HG02571 (cell line): Measurements from ENCODE around the gene SH2D5.

ENCODE experiments used
- ATAC-seq: cut with Tn5 transposase; IDR thresholded peaks from one replicate; pipeline ENCODE4 v1.9.1; 2021; ENCODE audit warnings: mild to moderate bottlenecking, moderate library complexity; ENCODE audit not compliant: unreplicated experiment

Gene SH2D5

DNA sequence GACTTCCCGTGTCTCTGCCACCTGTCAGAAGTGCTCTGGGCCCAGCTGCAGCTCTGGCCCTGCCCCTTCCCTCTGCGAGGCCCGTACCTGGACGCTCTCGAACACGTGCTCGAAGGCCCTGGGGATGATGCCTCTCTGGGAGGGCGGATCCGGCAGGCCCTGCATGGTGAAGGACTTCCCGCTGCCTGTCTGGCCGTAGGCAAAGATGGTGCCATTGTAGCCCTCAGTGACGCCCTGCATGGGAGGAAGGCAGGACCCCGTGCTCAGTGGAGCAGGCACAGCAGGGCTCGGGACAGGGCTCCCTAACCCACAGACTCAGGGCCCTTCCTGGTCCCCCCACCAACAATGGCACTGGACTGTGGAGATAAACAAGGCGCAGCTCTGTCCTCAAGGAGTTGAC lies 17.1 kb downstream of the SH2D5 start:
- ATAC-seq: no peak

DNA sequence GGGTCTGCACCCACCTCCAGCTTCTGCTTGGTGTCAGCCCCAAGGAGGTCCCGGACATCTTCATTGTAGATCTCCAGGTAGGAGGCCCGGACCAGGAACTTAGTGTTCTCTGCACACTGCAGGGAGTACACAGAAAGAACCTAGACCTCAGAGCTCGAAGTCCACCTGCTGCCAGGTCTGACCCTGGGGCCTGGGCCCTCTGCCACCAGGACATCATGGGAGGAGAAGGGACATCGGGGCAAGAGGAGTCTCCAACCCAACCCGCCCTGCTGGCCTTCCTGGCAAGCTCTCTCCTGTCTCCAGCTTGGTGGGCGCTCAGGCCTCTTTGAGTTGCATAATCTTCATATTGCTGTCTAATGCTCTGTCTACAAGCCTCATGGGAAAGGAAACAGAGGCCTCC lies 19.1 kb downstream of the SH2D5 start:
- ATAC-seq: no peak

DNA sequence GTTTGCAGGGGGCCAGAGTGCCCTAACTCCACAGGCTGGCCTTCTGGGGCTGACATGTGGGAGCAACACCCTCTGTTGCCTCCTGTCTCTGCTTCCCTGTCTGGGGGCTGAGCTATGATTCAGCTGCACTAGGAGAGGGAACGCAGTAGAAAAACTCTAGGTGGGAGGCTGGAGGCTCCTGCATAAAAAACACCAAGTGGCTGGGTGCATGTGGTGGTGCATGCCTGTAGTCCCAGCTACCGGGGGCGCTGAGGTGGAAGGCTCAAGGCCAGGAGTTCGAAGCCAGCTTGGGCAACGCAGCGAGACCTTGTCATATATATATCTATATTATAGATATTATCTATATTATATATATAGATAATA lies 20.3 kb downstream of the SH2D5 start:
- ATAC-seq: no peak

DNA sequence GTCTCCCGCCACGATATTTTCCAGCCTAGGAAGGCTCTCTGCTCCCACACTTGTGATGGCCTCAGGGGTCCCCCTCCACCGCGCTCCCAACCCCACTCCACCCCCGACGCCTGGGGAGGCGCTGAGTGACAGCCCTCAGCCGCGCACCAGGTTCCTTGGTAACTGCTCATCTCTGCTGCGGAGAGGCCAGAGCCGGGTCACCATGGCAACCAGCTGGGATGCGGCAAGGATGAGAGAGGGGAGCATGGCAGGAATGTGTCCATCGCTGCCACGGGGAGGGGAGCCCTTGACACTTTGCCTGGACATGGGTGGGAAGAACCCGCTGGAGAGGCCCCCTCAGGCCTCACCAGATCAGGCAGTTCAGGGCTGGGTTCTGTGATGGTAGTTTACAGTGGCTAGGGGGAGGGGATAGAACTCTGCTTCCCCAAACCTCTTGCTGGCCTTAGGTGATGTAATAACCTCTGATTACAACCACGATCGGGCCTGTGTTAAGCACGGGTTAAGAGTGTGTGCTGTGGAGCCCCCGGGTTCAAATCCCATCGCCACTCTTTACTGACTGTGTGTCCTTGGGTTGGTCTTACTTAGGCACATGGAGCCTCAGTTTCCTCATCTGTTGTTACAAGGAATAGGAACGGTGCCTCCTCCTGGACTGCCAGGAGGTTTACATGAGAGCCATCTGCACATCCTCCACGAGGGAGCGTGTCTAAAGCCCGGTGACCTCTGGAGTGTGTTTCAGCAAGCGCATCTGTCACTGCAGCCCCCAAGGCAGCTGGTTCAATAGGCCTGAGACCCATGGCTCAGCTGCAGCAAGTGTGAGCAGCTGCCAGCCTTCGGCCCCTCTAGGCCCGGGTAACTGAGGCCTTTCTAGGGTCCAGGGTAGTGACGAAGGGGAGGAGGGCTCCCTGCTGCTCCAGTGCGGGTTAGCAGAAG lies 21.0 kb downstream of the SH2D5 start:
- no peak for ATAC-seq

DNA sequence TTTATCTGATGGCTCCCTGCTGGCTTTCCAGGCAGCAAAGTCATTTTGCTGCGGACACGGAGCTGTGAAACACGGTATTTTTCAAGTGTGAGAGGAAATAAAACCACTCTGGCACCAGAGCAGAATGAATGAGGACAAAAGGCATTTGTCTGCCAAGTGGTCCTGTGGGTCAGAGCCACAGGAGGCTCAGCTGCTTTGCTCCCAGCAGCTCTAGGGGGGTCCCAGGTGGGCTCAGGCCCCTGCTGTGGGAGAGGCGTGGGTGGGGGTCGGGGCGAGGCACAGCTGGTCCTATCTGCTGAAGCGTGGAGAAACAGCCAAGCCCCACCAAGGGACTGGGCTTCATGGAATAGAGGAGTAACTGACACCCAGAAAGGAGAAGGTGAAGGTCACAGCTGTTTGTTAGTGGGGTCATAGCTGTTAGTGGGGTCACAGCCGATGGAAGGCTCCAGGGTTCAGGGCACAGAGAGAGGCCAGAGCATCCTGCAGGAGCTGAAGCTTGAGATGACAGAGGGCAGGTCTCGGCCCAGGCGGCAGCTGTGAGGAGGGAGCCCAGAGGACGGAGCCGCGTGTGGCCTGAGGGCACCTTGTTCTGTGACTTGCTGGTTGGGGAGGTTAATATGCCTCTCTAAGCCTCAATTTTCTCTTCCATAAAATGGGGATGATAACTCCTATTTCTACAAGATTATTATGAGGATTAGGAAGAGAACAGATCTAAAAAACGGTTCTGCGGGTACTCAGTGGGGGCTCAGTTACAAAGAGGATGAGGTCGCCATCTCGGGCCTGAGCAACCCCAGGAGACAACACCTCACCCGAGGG lies 21.8 kb downstream of the SH2D5 start:
- ATAC-seq: no peak

DNA sequence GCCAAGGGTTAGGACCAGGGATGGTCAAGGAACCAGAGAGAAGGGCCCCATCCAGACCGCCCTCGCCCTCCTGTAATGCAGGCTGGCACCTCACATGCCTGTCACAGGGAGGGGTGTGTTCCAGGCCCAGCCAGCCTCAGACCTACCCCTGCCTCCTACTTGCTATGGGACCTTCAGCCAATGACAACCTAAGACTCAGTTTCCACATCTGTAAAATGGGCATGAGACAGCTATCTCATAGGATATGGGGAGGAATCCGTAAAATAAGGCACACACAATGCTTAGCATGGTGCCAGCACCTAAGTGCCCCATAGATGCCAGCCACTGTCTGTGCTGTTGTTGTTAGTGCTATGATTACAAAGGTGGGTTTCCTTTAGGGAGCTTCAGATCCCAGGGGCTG lies 22.6 kb downstream of the SH2D5 start:
- ATAC-seq: no peak

DNA sequence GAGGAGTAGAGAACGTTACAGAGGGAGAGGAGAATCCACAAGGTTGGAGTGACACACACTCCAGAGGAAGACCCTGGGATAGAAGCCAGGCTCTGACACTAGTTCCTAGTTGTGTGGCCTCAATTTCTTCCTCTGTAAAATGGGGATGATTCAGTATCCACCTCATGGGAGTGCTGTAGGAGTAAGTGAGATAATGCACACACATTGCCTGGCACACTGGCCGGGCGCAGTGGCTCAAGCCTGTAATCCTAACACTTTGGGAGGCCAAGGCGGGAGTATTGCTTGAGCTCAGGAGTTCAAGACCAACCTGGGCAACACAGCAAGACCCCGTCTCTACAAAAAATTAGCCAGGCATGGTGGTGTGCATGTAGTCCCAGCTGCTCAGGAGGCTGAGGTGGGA lies 23.6 kb downstream of the SH2D5 start:
- ATAC-seq: no peak

DNA sequence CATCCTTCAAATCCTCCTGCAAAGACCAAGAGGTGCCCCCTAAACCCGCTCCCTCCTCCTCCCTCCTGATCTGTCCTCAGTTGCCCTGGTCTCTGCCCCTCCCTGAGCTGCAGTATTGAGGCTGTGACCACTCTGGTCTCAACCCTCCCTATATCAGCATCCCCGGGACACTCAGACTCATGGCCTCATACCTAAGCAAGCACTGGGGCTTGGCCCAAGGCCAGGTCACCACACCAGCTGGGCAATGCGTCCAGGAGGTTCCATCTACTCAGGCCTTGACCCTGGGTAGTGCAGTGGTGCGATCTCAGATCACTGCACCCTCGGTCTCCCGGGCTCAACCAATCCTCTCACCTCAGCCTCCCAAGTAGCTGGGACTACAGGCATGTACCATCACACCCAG lies 24.4 kb downstream of the SH2D5 start:
- no peak for ATAC-seq

DNA sequence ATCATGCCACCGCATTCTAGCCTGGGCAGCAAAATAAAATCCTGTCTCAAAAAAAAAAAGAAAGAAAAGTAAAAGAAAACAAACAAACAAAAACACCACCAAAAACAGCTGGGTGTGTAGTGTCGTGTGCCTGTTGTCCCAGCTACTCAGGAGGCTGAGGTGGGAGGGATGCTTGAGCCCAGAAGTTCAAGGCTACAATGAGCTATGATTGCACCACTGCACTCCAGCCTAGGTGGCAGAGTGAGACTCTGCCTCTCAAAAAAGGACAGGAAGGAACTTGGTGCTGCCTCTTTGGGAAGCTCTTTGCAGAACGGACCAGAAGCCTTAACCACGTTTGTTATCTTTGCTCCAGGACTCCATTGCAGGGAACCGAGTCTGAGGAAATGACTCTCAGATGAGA lies 25.7 kb downstream of the SH2D5 start:
- no peak for ATAC-seq

DNA sequence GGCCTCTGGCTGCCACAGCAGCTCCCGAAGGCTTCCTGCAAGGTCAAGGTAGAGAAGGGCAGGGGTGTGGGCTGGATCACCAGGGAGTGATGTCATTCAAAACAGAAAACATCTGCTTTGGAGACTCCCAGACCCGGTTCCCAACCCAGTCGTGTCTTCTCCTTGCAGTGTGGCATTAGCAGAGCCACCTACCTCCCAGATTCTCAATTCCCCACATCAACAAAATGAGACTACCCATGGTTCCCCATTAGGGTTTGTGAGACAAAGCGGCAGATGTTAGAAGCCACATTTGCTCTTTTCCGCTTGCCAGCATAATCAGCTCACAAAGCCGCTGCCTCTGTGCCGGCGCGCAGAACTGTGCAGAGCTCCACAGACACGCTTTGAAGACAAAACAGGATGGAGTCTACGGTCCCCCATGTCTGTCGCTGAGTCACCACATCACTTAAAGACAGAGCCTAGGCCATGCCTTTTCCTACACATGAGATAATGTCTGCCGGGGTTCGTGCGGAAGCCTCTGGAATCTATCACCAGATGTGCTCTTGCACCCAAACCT lies 27.2 kb downstream of the SH2D5 start:
- ATAC-seq: no peak

DNA sequence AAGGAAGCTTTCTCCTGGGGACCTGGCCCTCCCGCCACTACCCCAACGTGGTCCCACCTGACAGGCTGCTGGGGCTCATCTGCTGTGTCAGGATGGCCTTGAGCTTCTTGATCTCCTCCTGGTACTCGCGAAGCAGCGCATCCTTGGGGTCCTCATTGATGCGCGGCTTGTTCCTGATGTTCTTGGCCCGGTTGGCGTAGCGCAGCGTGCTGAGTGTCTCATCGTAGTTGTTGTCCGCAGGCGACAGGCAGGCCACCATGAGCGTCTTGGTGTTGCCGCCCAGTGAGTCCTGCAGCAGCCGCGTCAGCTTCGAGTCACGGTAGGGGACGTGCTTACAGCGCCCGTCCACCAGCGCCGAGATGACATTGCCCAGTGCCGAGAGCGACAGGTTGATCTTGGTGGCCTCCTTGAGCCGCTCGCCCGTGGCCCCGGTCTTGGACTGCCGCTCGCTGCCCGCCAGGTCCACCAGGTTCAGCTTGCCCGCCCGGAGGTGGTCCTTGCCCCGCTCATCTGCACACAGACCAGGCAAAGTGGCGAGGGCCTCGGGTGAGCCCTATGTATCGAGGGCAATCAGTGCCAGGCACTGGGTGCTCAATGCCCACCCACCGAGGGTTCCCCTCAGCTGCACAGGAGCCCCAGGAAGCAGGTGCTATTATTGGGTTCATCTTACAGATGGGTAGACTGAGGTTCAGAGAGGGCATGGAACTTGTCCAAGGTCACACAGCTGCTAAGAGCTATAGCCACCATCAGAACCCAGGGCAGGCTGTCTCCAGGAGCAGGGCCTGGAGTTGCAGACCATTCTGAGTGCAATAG lies 27.9 kb downstream of the SH2D5 start:
- no peak for ATAC-seq

DNA sequence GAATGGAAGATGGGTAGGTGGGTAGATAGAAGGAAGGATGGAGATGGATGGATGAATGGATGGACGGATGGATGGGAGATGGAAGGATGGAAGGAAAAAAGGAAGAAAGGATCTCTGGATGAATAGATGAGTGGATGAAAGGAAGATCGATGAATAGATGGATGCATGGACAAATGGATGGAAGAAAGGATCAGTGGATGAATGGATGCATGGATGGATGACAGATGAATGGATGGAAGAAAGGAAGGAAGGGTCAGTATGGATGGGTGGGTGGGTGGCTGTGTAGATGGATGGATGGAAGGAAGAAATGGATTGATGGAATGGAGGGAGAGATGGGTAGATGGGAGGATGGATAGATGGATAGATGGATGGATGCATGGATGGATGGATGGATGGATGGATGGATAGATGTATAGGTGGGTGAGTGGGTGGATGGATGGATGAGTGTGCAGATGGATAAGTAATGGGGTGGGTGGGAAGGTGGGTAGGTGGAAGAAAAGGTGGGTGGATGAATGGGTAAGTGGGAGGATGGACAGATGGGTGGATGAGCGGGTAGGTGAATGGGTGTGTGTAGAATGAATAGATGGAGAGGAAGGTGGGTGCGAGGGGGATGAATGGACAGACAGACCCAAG lies 29.3 kb downstream of the SH2D5 start:
- ATAC-seq: no peak

DNA sequence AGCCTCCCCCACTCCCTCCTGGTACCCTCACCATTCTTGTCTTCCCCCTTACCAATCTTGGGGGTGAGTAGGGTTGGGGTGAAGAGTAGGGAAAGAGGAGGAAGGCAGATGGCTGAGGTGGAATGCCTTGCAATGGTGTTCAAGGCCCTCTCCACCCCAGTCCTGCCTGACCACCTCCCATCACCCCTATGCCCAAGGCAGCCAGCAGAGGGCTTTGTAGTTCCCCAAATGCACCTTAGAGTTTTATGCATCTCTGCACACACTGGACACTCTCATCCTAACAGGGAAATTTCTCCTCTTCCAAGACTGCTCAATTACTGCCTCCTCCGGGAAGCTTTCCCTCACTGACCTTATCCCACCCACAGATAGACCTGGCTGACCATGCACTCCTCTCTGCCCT lies 30.1 kb downstream of the SH2D5 start:
- no peak for ATAC-seq

DNA sequence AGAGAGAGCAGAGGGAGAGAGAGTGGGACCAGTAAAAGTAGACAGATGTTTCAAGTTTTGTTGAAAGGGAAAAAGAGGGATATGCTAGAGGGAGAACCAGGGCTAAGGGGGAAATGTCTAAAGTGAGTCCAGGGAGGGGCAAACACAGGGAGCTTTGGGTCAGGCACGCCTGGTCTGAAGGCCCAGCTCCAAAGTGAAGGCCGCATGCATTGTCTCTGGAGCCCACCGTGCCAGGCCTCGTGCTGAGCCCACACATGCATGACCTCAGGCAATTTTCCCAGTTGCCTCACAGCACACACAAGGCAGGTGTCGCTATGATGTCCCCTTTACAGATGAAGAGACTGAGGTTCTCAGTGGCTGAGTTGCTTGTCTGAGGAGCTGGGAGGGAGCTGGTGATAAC lies 30.7 kb downstream of the SH2D5 start:
- no peak for ATAC-seq

DNA sequence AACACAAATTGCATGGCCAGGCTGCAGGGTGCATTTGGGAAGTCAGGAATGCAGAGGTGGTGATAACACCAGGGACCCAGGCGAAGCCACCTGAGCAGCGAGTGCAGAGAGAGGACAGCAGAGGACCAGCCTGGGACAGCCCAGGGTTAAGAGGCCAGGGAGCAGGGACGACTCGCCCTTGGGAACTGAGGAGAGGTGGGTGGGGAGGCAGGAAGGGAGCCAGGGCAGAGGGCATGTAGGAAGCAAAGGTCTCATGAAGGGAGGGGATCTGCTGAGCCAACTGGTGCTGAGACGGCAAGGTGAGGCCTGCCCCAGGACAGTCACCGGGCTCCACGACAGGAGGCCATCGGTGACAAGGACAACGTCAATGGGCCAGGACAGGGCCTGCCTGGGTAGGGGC lies 31.1 kb downstream of the SH2D5 start:
- no peak for ATAC-seq

DNA sequence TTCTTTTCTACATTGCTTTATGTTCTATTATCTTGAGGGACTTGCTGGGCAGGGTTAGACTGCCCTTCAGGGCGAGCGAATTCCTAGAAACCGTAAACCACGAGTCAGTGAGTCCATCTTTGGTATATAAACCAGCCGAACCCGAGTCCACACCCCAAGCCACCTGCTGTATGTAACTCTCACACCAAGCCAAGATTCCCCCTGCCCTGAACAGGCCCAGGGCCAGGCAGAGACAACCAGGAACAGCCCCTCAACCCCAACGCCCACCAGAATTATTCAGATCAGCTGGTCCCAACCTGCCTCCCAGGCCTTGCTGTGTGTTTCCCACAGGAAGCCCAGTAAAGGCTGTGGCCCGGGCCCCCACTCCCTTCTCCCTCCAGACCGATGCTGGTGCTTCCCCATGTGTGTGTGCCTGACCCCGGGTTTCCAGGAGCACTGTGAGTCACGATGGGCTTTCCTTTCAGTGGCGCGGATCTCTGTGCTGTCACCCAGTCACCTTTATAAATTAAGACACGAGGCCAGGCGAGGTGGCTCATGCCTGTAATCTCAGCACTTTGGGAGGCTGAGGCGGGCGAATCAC lies 31.8 kb downstream of the SH2D5 start:
- no peak for ATAC-seq

DNA sequence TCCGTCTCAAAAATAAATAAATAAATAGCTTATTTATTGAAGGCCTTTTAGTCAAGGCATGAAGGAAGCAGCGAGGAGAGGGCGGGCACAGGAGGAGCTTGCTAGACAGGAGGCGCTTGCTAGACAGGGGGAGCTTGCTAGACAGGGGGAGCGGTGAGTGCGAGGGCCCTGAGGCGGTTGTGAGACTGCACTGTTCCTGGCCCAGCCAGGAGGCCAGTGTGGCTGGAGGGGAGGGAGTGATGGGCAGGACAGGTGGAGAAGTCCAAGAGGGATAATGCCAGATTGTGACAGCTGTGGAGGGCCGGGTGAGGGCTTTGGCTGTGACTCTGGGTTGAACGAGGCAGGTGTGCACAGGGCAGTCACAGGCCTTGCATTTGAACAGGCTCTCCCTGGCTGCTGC lies 32.9 kb downstream of the SH2D5 start:
- no peak for ATAC-seq

DNA sequence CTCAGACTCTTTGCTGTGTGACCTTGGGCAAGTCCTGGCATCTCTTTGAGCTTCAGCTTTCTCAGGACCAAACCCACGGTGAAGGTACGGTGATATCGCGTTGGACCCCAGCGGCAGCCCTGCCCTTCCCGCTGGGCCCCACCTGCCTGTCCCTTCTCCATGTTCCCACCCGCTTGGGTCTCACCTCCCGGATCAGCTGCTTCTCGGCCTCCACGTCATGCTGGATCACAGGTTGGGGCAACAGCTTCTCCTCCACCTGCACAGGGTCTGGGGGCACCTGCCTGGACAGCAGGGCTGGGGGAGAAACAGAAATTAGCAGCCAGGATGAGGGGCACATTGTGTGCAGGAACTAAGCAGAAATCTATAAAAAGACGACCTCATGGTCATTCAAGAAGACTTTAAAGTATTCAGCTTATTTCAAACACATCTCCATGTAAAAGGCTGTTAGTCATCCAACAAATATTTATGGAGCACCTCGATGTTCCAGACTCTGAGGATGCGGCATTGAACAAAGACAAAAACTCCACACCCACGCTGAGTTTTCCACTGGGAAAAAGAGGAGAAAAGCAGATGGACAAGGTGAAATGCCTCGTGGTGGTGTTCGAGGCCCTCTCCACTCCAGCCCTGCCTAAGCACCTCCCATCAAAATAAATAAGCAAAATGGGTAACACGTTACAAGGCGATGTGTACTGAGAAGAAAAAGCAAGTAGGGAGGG lies 34.1 kb downstream of the SH2D5 start:
- no peak for ATAC-seq

DNA sequence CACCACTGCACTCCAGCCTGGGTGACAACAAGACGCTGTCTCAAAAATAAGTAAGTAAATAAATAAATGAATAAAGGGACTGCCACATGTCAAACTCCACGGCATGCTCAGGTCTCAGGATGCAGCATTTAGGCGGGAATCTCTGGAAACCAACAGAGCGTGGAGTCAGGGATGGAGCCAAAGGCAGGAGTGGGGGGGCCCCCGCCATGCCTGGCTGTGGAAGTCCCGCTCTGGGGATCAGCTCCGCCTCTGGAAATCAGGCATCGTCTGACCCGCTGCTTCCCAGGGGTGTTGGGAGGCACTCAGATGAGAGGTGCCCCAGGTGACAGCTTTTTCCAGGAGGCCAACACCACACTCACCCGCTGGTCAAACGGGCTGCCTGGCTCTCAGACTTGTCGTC lies 34.9 kb downstream of the SH2D5 start:
- ATAC-seq: no peak
